HepG2 (cell line): ENCODE results near the gene KCTD15. TPM values are rescaled to one million over a fixed set of nuclear protein-coding genes. Genes with fewer than 3 reads are reported as not detected.

Source experiments
- polyA plus RNA-seq, 8 experiments: library from polyadenylated mRNA; depleted of rRNA in 3 of 8; stranded (reverse) in 7 of 8; unstranded in 1 of 8; fragments of >200 nt; fragmentation: Illumina TruSeq in 4 of 8; extraction: Trizol in 4 of 8; gene quantifications; 2 replicates each; pipeline versions ENCODE4 v1.2.1 to v1.2.3, GENCODE V29; 2011 to 2016; ENCODE audit warnings: low read depth in 4 of 8, missing spikeins in 1 of 8, mixed read lengths in 1 of 8; ENCODE audit not compliant: insufficient read depth in 1 of 8
- total RNA-seq, 5 experiments: library from RNA; depleted of rRNA; stranded (reverse); fragments of >200 nt; fragmentation: Illumina TruSeq; extraction: Trizol; gene quantifications; 2 replicates each; pipeline ENCODE4 v1.2.3, GENCODE V29; 2016; ENCODE audit warnings: low read depth in 1 of 5

Gene KCTD15
- total and polyA plus RNA-seq, 2 of the 13 experiments (the other 11 are each of a cell fraction or from before 2014, with no cell fraction given), result 13.2 to 16.7 TPM

Other genes with a start within 250 kb of the KCTD15 start
- gene CHST8, start 174.9 kb upstream of the KCTD15 start, total RNA-seq (2016; rRNA removed; fragmentation: Illumina TruSeq; extraction: Trizol), result not detected in 2 replicates
- not detected in 2 replicates for gene CHST8, start 174.9 kb upstream of the KCTD15 start, polyA plus RNA-seq (2011; rRNA removed)